OCI-LY1 (cell line): ENCODE measurements around the gene HNRNPL.
"Not testable (repeated sequence)": the region's sequence is repeated elsewhere in the genome, so short reads cannot be mapped to it uniquely, and the experiment has no call there.

Experiments
- EZH2 ChIP-seq: fragments of 200-600 bp; sonication (generic), shearing (Covaris generic); IDR thresholded peaks from 2 replicates; pipeline ENCODE4 v1.8.0; 2017; ENCODE audit warnings: borderline replicate concordance, mixed run types, mild to moderate bottlenecking, antibody characterized with exemption, low read length, moderate library complexity, mixed read lengths
- TF ChIP-seq, protein P1 (sequence below): fragments of 200-600 bp; sonication (generic), shearing (Covaris generic); IDR thresholded peaks from 2 replicates; pipeline ENCODE4 v1.5.1; 2017; ENCODE audit warnings: mild to moderate bottlenecking, antibody characterized with exemption, low read length, moderate library complexity, mixed read lengths

DNA sequence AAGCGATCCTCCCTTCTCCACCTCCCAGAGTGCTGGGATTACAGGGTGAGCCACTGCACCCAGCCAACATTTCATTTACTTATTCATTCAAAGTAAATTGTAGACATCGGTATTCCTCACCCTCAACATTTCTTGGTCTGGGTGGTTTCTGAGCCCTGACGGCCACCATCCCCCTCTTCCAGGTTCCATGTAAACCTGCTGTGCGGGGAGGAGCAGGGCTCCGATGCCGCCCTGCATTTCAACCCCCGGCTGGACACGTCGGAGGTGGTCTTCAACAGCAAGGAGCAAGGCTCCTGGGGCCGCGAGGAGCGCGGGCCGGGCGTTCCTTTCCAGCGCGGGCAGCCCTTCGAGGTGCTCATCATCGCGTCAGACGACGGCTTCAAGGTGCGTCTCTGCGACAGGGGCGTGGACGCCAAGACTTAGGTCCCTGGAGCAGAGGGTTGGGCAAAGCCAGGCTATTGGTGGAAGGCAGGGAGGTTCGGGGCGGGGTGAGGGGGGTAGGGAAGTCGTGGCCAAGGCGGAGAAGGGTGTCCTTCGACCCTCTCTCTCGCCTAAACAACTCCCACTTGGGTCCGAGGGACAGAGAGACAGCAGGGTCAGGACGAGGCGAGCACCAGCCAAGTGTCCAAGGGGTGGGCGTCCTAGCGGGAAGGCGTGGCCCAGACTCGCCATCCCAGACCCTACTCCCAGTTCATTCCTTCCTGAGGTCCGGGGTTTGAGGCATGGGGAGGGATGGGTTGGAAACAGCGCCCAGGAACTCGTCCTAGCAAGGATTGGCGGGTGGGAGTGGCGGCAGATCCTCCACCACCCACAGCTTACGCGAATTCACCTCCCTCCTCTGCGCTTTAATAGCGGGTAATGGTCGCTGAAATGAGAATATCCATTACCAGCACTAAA, 59.0 kb downstream of the HNRNPL start:
- TF ChIP-seq, protein P1, sequence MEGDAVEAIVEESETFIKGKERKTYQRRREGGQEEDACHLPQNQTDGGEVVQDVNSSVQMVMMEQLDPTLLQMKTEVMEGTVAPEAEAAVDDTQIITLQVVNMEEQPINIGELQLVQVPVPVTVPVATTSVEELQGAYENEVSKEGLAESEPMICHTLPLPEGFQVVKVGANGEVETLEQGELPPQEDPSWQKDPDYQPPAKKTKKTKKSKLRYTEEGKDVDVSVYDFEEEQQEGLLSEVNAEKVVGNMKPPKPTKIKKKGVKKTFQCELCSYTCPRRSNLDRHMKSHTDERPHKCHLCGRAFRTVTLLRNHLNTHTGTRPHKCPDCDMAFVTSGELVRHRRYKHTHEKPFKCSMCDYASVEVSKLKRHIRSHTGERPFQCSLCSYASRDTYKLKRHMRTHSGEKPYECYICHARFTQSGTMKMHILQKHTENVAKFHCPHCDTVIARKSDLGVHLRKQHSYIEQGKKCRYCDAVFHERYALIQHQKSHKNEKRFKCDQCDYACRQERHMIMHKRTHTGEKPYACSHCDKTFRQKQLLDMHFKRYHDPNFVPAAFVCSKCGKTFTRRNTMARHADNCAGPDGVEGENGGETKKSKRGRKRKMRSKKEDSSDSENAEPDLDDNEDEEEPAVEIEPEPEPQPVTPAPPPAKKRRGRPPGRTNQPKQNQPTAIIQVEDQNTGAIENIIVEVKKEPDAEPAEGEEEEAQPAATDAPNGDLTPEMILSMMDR = not testable (repeated sequence)
- TF ChIP-seq EZH2 = not testable (repeated sequence)
